ENCODE measurements around the gene ATP5PB.

The ATP5PB gene

DNA sequence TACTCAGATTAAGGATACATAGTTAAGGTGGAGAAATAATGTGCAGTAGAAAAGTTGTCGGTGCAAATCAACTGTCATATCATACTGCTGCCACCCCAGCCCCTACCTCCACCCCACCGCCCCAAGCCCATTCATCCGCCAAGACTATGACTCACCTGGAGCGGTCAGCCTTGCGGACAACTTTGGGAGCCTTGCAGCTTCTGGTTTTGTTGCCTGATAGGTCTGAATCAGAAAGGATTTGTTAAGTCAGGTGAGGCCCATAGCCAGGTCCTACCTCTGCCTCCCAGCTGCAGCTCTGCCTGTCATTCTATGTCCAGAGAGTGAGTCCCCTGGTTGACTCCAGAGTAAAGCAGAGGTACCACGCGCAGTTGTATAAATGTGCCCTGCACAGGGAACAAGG is 37.2 kb downstream of the ATP5PB start:
- H3K27ac Mint-ChIP-seq (ENCODE audit: low read depth), result no peak overlapping the region
- no peaks in the 10 kb centered on the region for H3K9me3 Mint-ChIP-seq
- H3K4me3 Mint-ChIP-seq, result no peak overlapping the region
- peaks cover 5% of the 10 kb centered on the region for H3K4me1 Mint-ChIP-seq
- ATAC-seq (replicated peaks; ENCODE audit: extremely low read depth, poor library complexity, severe bottlenecking) (no peak), DNase-seq (ENCODE audit: low spot score in 2 of 2) (no peak)
- no peaks in the 10 kb centered on the region for H3K27me3 Mint-ChIP-seq
- H3K36me3 Mint-ChIP-seq (ENCODE audit: insufficient read depth), result no peaks in the 10 kb centered on the region

DNA sequence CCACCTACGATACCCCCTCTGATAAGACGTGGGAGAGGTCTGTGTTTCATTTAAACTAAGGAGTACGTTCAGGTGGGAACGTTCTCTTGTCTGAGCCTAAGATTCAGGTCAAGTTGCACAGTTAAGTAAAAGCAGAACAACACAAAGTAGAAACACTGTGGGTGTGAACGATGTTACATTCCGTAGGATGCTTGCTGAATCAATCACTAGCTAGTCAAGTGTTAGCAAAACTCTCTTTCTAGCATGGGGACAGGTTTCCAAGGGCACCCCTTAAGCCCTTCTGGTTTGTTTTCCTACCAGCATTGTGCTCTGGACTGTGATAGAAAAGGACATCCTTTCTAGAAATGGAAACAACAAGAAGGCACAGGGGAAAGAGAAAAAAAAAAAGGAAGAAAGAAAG is 37.9 kb downstream of the ATP5PB start:
- Mint-ChIP-seq H3K36me3 (ENCODE audit: insufficient read depth) (no peaks in the 10 kb centered on the region), H3K4me3 (no peak overlapping the region), H3K9me3 (no peaks in the 10 kb centered on the region), H3K4me1 (peaks cover 5% of the 10 kb centered on the region), H3K27ac (ENCODE audit: low read depth) (no peak overlapping the region), H3K27me3 (no peaks in the 10 kb centered on the region)
- ATAC-seq (replicated peaks; ENCODE audit: extremely low read depth, poor library complexity, severe bottlenecking) (no peak), DNase-seq (ENCODE audit: low spot score in 2 of 2) (no peak)

DNA sequence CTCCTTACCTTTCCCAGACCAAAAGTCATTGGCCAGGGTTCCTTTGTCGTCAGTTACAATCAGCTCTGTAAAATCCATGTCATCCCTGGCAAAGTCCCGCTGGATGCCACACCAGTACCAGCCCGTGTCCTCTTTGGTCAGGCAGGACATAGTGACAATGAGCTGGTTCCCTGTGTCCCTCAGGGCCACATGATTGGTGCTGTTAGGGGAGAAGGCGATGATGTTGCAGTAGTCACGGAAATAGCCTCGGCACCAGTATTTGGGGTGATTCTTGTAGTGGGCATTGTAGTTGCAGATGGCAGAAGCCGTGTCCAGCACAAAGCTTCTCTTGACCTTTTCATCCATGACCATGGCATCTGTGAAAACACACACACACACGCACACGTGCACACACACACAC is 39.4 kb downstream of the ATP5PB start:
- H3K27me3 Mint-ChIP-seq, result no peaks in the 10 kb centered on the region
- DNase-seq (ENCODE audit: low spot score in 2 of 2) (no peak), ATAC-seq (replicated peaks; ENCODE audit: extremely low read depth, poor library complexity, severe bottlenecking) (no peak)
- H3K4me3 Mint-ChIP-seq, result no peak overlapping the region
- no peak overlapping the region for H3K27ac Mint-ChIP-seq (ENCODE audit: low read depth)
- no peaks in the 10 kb centered on the region for H3K9me3 Mint-ChIP-seq
- H3K4me1 Mint-ChIP-seq, result peaks cover under 1% of the 10 kb centered on the region
- H3K36me3 Mint-ChIP-seq (ENCODE audit: insufficient read depth), result no peaks in the 10 kb centered on the region

DNA sequence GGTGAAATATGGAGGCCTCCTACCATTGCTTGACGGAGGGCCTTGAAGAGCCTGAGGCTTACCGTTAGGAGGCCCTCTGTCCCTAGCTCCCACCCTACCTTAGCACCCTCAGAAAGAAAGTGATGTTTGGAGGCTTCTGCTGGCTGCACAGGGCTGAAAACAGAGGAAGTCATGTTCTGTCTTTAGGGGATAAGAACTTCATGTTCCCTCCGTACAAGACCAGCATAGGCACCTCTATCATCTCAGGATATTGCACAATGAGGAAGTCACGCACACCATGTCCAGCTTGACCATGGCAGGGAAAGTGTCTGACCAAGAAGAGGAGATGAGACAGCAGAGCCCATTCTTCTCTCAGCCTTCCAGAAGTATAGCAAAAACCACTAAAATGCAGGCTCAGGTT is 40.3 kb downstream of the ATP5PB start:
- DNase-seq (ENCODE audit: low spot score in 2 of 2) (no peak), ATAC-seq (replicated peaks; ENCODE audit: extremely low read depth, poor library complexity, severe bottlenecking) (no peak)
- no peaks in the 10 kb centered on the region for H3K27me3 Mint-ChIP-seq
- no peaks in the 10 kb centered on the region for H3K9me3 Mint-ChIP-seq
- H3K4me3 Mint-ChIP-seq, result no peak overlapping the region
- no peak overlapping the region for H3K27ac Mint-ChIP-seq (ENCODE audit: low read depth)
- H3K4me1 Mint-ChIP-seq, result no peaks in the 10 kb centered on the region
- H3K36me3 Mint-ChIP-seq (ENCODE audit: insufficient read depth), result no peaks in the 10 kb centered on the region

DNA sequence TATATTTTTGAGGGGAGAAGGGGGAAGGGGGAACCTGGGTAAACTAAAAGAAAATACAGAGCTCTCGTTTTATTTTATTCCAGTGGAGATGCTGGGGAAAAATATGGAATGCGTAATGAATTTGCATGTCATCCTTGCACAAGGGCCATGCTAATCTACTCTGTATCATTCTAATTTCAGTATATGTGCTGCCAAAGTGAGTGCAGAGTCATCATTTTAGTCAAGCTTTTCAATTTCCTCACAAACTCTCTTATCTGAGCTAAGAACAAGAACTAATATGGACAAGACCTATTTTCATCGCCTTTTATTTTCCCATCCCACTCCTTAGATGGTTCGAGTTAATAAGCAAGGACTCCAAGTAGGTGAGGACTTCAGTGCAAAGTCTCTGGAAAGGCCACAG is 41.0 kb downstream of the ATP5PB start:
- Mint-ChIP-seq H3K4me3 (no peak overlapping the region), H3K36me3 (ENCODE audit: insufficient read depth) (no peaks in the 10 kb centered on the region), H3K9me3 (peaks cover 3% of the 10 kb centered on the region), H3K27me3 (no peaks in the 10 kb centered on the region), H3K27ac (ENCODE audit: low read depth) (no peak overlapping the region), H3K4me1 (no peaks in the 10 kb centered on the region)
- DNase-seq (ENCODE audit: low spot score in 2 of 2) (no peak), ATAC-seq (replicated peaks; ENCODE audit: extremely low read depth, poor library complexity, severe bottlenecking) (no peak)

DNA sequence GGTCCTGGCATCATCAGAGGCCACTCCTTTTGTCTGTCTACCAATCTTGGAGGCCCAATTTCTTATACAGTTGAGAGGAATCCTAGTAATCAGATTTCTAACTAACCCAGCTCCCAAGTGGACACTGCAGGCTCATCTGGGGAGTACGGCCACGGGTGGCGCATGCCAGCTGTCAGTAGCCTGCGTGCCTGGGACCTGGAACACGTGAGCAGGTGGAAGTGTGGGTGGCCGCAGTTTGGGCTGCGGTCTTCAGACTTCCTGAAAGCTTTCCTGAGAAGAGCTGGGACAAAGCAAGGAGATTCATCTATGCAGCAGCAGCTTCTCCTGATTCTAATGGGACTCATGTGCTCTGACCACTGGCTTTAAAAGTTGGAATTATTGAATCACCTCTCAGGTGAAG is 41.8 kb downstream of the ATP5PB start:
- Mint-ChIP-seq H3K9me3 (peaks cover 3% of the 10 kb centered on the region), H3K27me3 (no peaks in the 10 kb centered on the region), H3K27ac (ENCODE audit: low read depth) (no peak overlapping the region), H3K4me1 (no peaks in the 10 kb centered on the region), H3K4me3 (no peak overlapping the region), H3K36me3 (ENCODE audit: insufficient read depth) (no peaks in the 10 kb centered on the region)
- DNase-seq (ENCODE audit: low spot score in 2 of 2), result no peak
- no peak for ATAC-seq (replicated peaks; ENCODE audit: extremely low read depth, poor library complexity, severe bottlenecking)

DNA sequence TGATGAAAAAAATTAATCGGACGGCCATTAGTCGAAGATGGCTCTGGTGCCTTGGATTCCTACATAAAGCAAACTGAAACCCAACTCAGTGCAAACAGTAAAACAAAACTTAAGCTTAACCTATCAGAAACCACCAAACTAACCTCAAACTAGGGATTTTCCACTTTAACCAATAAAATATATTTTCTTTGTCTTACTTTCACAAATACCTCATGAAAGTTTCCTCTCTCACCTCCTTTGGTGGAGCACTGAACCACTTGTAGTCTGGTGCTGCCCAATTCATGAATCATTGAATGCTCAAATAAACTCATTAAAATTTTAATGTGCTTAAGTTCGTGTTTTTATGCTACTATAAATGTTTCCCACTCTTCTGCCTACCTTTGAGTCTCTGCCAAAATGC is 47.1 kb downstream of the ATP5PB start:
- no peak overlapping the region for H3K4me3 Mint-ChIP-seq
- H3K9me3 Mint-ChIP-seq, result peaks cover 3% of the 10 kb centered on the region
- DNase-seq (ENCODE audit: low spot score in 2 of 2), result no peak
- no peak for ATAC-seq (replicated peaks; ENCODE audit: extremely low read depth, poor library complexity, severe bottlenecking)
- H3K4me1 Mint-ChIP-seq, result peaks cover 5% of the 10 kb centered on the region
- no peaks in the 10 kb centered on the region for H3K36me3 Mint-ChIP-seq (ENCODE audit: insufficient read depth)
- no peaks in the 10 kb centered on the region for H3K27me3 Mint-ChIP-seq
- no peak overlapping the region for H3K27ac Mint-ChIP-seq (ENCODE audit: low read depth)

DNA sequence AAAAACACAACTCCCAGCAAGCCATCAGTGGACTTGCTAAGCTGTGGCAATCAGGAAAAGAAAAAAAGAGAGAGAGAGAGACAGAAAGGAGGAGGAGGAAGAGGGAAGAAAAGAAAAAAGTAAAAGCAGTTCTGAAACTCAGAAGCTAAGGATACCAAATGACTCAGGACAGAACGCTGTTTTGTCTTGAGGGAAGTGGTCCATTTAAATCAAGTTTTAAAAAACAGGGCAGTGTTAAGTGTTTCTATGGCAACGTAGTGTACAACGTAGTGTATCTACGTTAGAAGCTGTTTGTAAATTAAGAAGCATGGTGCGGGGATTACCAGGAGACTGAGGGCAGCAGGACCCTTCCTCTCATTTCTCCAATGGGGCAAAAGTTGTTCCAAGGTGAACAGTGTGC is 48.3 kb downstream of the ATP5PB start:
- peaks cover 3% of the 10 kb centered on the region for H3K9me3 Mint-ChIP-seq
- DNase-seq (ENCODE audit: low spot score in 2 of 2), result no peak
- no peak for ATAC-seq (replicated peaks; ENCODE audit: extremely low read depth, poor library complexity, severe bottlenecking)
- no peaks in the 10 kb centered on the region for H3K27me3 Mint-ChIP-seq
- peaks cover 7% of the 10 kb centered on the region for H3K4me1 Mint-ChIP-seq
- no peaks in the 10 kb centered on the region for H3K36me3 Mint-ChIP-seq (ENCODE audit: insufficient read depth)
- H3K4me3 Mint-ChIP-seq, result no peak overlapping the region
- no peak overlapping the region for H3K27ac Mint-ChIP-seq (ENCODE audit: low read depth)

DNA sequence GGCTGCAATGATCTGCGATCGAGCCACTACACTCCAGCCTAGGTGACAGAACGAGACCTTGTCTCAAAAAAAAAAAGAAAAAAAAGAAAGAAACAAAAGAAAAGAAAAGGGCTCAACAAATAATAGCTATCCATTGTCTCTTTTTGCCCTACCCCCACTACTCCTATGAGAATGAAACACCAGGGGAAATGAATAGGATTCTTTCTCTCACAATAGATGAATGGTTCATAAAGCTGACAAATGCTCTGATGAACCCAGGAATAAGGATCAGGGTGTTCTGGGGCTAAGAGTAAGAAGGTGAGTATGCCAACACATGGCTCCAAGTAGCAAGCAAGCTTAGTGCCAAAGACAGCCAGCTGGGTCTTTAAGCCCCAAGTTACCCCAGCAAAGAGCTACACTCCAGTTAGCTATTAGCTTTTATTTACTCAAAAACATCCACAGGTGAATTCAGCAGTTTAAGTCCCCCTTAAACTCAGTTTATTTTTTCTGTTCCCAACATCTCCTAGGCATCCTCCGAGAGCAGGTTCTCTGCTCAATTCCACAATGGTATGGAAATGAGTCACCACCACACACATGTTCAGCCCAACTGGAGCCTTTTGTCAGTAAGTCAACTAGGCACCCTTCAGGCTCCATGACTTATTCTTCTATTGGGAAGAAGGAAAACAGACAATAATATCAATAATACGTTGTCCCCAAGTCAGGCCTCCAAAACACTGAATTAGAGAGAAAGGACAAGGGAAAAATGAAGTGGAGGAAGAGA is 49.9 kb downstream of the ATP5PB start:
- no peaks in the 10 kb centered on the region for H3K36me3 Mint-ChIP-seq (ENCODE audit: insufficient read depth)
- peaks cover 18% of the 10 kb centered on the region for H3K4me1 Mint-ChIP-seq
- H3K27me3 Mint-ChIP-seq, result no peaks in the 10 kb centered on the region
- DNase-seq (ENCODE audit: low spot score in 2 of 2) (no peak), ATAC-seq (replicated peaks; ENCODE audit: extremely low read depth, poor library complexity, severe bottlenecking) (no peak)
- no peak overlapping the region for H3K27ac Mint-ChIP-seq (ENCODE audit: low read depth)
- no peak overlapping the region for H3K4me3 Mint-ChIP-seq
- peaks cover 3% of the 10 kb centered on the region for H3K9me3 Mint-ChIP-seq

DNA sequence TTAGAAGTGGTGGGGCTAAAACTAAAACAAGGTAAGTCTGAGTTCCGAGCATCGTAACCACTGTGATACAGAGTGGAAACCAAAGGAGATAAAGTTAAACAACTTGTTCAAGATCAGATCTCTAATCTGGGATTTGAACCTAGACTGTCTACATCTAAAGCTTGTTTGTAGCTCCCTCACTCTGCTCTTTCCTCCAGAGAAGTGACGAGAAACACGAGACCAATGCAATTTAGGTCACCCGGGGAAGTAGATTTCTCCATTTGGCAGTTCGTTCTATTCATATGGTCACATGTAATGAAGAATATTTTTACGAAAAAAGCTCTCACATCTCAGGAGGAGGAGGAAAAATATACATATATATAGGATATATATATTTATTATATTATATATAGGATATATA is 52.4 kb downstream of the ATP5PB start:
- no peak overlapping the region for H3K4me3 Mint-ChIP-seq

DNA sequence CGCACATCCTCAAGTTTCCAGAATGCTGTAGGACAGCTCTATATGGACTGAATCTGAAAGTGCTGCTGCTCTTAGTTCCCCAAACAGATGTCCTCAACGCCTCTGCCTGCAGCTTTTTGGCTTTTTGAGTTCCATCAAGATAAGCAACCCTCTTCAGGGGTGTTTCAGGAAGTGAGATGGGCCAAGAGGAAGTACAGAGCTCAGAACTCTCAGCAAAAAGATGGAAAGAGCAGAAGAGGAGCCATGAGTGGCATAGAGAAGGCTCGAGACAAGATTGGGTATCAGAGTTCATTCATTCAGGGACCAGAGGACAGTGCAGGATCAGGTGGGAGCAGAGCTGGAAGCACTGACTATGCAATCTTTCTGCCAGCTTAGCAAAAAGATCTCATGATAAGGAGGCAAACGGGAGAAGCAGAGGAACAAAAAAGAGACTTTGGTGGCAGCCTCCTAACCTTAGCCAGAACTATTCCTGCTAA is 54.4 kb downstream of the ATP5PB start, which contains the start of the genes ADORA3 and TMIGD3:
TSS of gene ADORA3 (minus strand) at position 49 of the 476 bp plus-strand sequence. CDS start 279 bp downstream, outside the sequence.
TSS of gene TMIGD3 (minus strand) at position 49 of the 476 bp plus-strand sequence. CDS start 279 bp downstream, outside the sequence.
- H3K9me3 Mint-ChIP-seq, result no peaks in the 10 kb centered on the region
- H3K4me1 Mint-ChIP-seq, result peaks cover 47% of the 10 kb centered on the region
- H3K36me3 Mint-ChIP-seq (ENCODE audit: insufficient read depth), result no peaks in the 10 kb centered on the region
- H3K27me3 Mint-ChIP-seq, result no peaks in the 10 kb centered on the region
- peak within 1 kb of the TSS; percentile 38 for H3K4me3 Mint-ChIP-seq
- H3K27ac Mint-ChIP-seq (ENCODE audit: low read depth), result no peak within 1 kb of the TSS
- DNase-seq (ENCODE audit: low spot score in 2 of 2), result no peak
- ATAC-seq (replicated peaks; ENCODE audit: extremely low read depth, poor library complexity, severe bottlenecking), result no peak

More for the DNA sequence above, 52.4 kb downstream of the ATP5PB start:
- ATAC-seq (replicated peaks; ENCODE audit: extremely low read depth, poor library complexity, severe bottlenecking), result no peak
- Mint-ChIP-seq H3K27ac (ENCODE audit: low read depth) (no peak overlapping the region), H3K4me1 (peaks cover 40% of the 10 kb centered on the region), H3K36me3 (ENCODE audit: insufficient read depth) (no peaks in the 10 kb centered on the region), H3K27me3 (no peaks in the 10 kb centered on the region), H3K9me3 (no peaks in the 10 kb centered on the region)
- DNase-seq (ENCODE audit: low spot score in 2 of 2), result no peak

DNA sequence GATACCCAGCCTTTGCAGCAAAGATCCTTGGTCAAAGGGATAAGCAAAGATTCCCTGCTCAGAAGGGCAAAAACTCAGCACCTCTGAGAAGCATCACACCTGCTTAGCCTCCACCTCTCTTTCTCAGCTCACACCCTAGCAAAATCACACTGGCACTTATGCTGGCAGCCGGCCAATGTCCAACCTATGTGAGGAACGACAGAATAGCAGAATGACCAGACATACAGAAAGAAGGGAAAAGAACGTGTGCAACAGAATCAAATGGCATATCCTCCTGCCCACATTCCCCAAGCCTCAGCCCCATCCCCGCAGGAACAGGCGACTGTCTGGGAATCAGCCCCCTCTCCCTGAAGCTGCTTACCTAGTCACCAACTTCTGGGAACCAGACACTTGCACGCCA is 54.8 kb downstream of the ATP5PB start:
- DNase-seq (ENCODE audit: low spot score in 2 of 2), result no peak
- no peak overlapping the region for H3K27ac Mint-ChIP-seq (ENCODE audit: low read depth)
- H3K4me3 Mint-ChIP-seq, result peak overlapping the region; percentile 38
- no peak for ATAC-seq (replicated peaks; ENCODE audit: extremely low read depth, poor library complexity, severe bottlenecking)
- H3K27me3 Mint-ChIP-seq, result no peaks in the 10 kb centered on the region
- H3K4me1 Mint-ChIP-seq, result peaks cover 49% of the 10 kb centered on the region
- H3K9me3 Mint-ChIP-seq, result no peaks in the 10 kb centered on the region
- no peaks in the 10 kb centered on the region for H3K36me3 Mint-ChIP-seq (ENCODE audit: insufficient read depth)

DNA sequence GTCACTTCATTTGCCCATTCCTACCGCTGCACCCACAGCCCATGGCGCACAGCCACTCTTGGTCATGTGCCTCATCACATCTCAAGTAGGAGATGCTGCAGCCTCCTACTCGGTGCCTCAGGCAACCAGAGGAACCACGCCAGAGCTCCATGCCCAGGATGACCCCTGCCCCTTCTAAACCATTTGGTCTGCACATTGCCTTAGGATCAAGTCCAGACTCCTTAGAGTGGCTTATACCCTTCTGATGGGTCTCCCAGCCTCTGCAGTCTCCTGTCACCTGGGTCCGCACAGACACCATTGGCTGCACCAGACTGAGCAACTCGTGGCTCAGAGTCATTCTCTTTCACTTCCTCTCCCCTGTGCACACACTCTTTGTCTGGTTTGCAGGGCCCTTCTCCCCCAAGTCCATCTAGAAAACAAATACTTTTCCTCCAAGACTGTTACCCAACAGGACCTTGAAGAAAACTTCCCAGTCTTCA is 56.4 kb downstream of the ATP5PB start:
- H3K27ac Mint-ChIP-seq (ENCODE audit: low read depth), result peak overlapping the region; percentile 6
- peaks cover 1% of the 10 kb centered on the region for H3K36me3 Mint-ChIP-seq (ENCODE audit: insufficient read depth)
- ATAC-seq (replicated peaks; ENCODE audit: extremely low read depth, poor library complexity, severe bottlenecking) (no peak), DNase-seq (ENCODE audit: low spot score in 2 of 2) (no peak)
- H3K27me3 Mint-ChIP-seq, result no peaks in the 10 kb centered on the region
- peaks cover 55% of the 10 kb centered on the region for H3K4me1 Mint-ChIP-seq
- no peak overlapping the region for H3K4me3 Mint-ChIP-seq
- no peaks in the 10 kb centered on the region for H3K9me3 Mint-ChIP-seq

Data from central memory CD8-positive, alpha-beta T cell (primary cell).